WTC11 (cell line): ENCODE results near the gene TMEM38A. TPM values are rescaled to one million over a fixed set of nuclear protein-coding genes. Genes with fewer than 3 reads are reported as not detected.
A peak's percentile ranks its signal among the peaks of the same experiment; 100 is the strongest.

Source experiments
- ATAC-seq: fragments of 200-7000 bp; cut with Tn5 transposase; 2 replicates; pipeline ENCODE4 v1.10.0; 2021; ENCODE audit warnings: mild to moderate bottlenecking, moderate library complexity
- CTCF ChIA-PET: fragments of 300-600 bp; sonication (Branson Sonifier 250); formaldehyde crosslinking; loops from one replicate; lab custom pipeline; 2021; ENCODE audit warnings: antibody characterized with exemption; lab: Charles Lee
- POLR2A ChIA-PET: fragments of 350-600 bp; sonication (Branson Sonifier 250); formaldehyde crosslinking; loops from one replicate; lab custom pipeline; 2021; ENCODE audit warnings: antibody characterized with exemption; lab: Charles Lee
- DNase-seq: peaks from one replicate; pipeline ENCODE4 v3.0.0; 2021; ENCODE audit warnings: low spot score
- H3K27ac Mint-ChIP-seq: 2 replicates; pipeline ENCODE4 v1.8.0; 2021; ENCODE audit warnings: mixed read lengths
- H3K27me3 Mint-ChIP-seq: 2 replicates; pipeline ENCODE4 v1.8.0; 2021; ENCODE audit warnings: low read depth, mild to moderate bottlenecking, moderate library complexity, mixed read lengths
- H3K36me3 Mint-ChIP-seq: 2 replicates; pipeline ENCODE4 v1.8.0; 2021; ENCODE audit warnings: mixed read lengths
- H3K4me1 Mint-ChIP-seq: 2 replicates; pipeline ENCODE4 v1.8.0; 2022; ENCODE audit warnings: mixed read lengths
- H3K4me3 Mint-ChIP-seq: 2 replicates; pipeline ENCODE4 v1.8.0; 2021; ENCODE audit warnings: mild to moderate bottlenecking, moderate library complexity, mixed read lengths
- H3K9me3 Mint-ChIP-seq: 2 replicates; pipeline ENCODE4 v1.8.0; 2021; ENCODE audit warnings: mixed read lengths
- ARID4B ChIP-seq: sonication (generic); formaldehyde crosslinking; IDR thresholded peaks from 2 replicates; pipeline ENCODE4 v1.8.0; 2023; ENCODE audit warnings: missing genetic modification reagents, mild to moderate bottlenecking, borderline replicate concordance
- CDX4 ChIP-seq: fragments of 250-450 bp; sonication (Bioruptor Pico); IDR thresholded peaks from 2 replicates; pipeline ENCODE4 v1.9.0; 2021; ENCODE audit warnings: moderate library complexity, mild to moderate bottlenecking, inconsistent platforms, borderline replicate concordance
- EMX1 ChIP-seq: fragments of 250-450 bp; sonication (Bioruptor Pico); IDR thresholded peaks from 2 replicates; pipeline ENCODE4 v1.8.0; 2021; ENCODE audit warnings: mild to moderate bottlenecking
- ETV6 ChIP-seq: sonication (generic); formaldehyde crosslinking; IDR thresholded peaks from 2 replicates; pipeline ENCODE4 v1.8.1; 2022; ENCODE audit warnings: mild to moderate bottlenecking, missing genetic modification reagents
- HMGXB4 ChIP-seq: sonication (generic); formaldehyde crosslinking; IDR thresholded peaks from 2 replicates; pipeline ENCODE4 v1.8.1; 2023; ENCODE audit warnings: mild to moderate bottlenecking, moderate library complexity, missing genetic modification reagents
- IRF1 ChIP-seq: sonication (generic); formaldehyde crosslinking; IDR thresholded peaks from 2 replicates; pipeline ENCODE4 v1.8.0; 2023; ENCODE audit warnings: missing genetic modification reagents
- IRF2 ChIP-seq: sonication (generic); formaldehyde crosslinking; IDR thresholded peaks from 2 replicates; pipeline ENCODE4 v1.8.0; 2022; ENCODE audit warnings: low read depth, missing genetic modification reagents, borderline replicate concordance
- JUN ChIP-seq: sonication (generic); formaldehyde crosslinking; IDR thresholded peaks from 2 replicates; pipeline ENCODE4 v1.8.0; 2023; ENCODE audit warnings: mild to moderate bottlenecking, missing genetic modification reagents
- NFATC4 ChIP-seq: fragments of 250-450 bp; sonication (Bioruptor Pico); IDR thresholded peaks from 2 replicates; pipeline ENCODE4 v1.9.0; 2021; ENCODE audit warnings: mild to moderate bottlenecking
- NFE2L1 ChIP-seq: sonication (generic); formaldehyde crosslinking; IDR thresholded peaks from 2 replicates; pipeline ENCODE4 v1.8.1; 2023; ENCODE audit warnings: missing genetic modification reagents
- RORB ChIP-seq: fragments of 250-450 bp; sonication (Bioruptor Pico); IDR thresholded peaks from 2 replicates; pipeline ENCODE4 v1.9.0; 2021; ENCODE audit warnings: mild to moderate bottlenecking
- TCF7 ChIP-seq: sonication (generic); formaldehyde crosslinking; IDR thresholded peaks from 2 replicates; pipeline ENCODE4 v1.8.0; 2022; ENCODE audit warnings: mild to moderate bottlenecking, low read depth, missing genetic modification reagents, moderate library complexity
- USF1 ChIP-seq: sonication (generic); formaldehyde crosslinking; IDR thresholded peaks from 2 replicates; pipeline ENCODE4 v1.8.0; 2022; ENCODE audit warnings: mild to moderate bottlenecking, missing genetic modification reagents
- ZBTB43 ChIP-seq: sonication (generic); formaldehyde crosslinking; IDR thresholded peaks from 2 replicates; pipeline ENCODE4 v1.8.1; 2023; ENCODE audit warnings: mild to moderate bottlenecking, missing genetic modification reagents
- ZNF219 ChIP-seq: sonication (generic); formaldehyde crosslinking; IDR thresholded peaks from 2 replicates; pipeline ENCODE4 v1.8.0; 2023; ENCODE audit warnings: missing genetic modification reagents, mild to moderate bottlenecking, borderline replicate concordance
- ZNF263 ChIP-seq: sonication (generic); formaldehyde crosslinking; IDR thresholded peaks from 2 replicates; pipeline ENCODE4 v1.8.1; 2022; ENCODE audit warnings: low read depth, mild to moderate bottlenecking, moderate library complexity, missing genetic modification reagents
- ZNF281 ChIP-seq: sonication (generic); formaldehyde crosslinking; IDR thresholded peaks from 2 replicates; pipeline ENCODE4 v1.8.0; 2023; ENCODE audit warnings: mild to moderate bottlenecking, missing genetic modification reagents
- total RNA-seq: library from RNA; stranded (reverse); gene quantifications from 3 replicates; pipeline ENCODE4 v1.2.3, GENCODE V29; 2021

Gene TMEM38A
- total RNA-seq, 1 experiment from 2014 or later: 9.5 TPM

GRCh38 chr19:16657384-16657783, 3.6 kb upstream of the TMEM38A start (continued):
- TF ChIP-seq TCF7 (CRISPR knock-in tag) (no peak), IRF2 (CRISPR knock-in tag) (no peak), ARID4B (CRISPR knock-in tag) (no peak), ZNF263 (CRISPR knock-in tag) (no peak), IRF1 (CRISPR knock-in tag) (no peak), ETV6 (CRISPR knock-in tag) (no peak)

GRCh38 chr19:16659464-16659831, 1.5 kb upstream of the TMEM38A start:
- CTCF ChIA-PET: no interaction called here
- Mint-ChIP-seq H3K27ac (peak overlapping the region; percentile 53; the same call in 1 of the 2 replicates), H3K9me3 (no peaks in the 10 kb centered on the region), H3K27me3 (no peaks in the 10 kb centered on the region; the same call in 1 of the 2 replicates), H3K4me3 (peak overlapping the region; percentile 98), H3K4me1 (peaks cover 11% of the 10 kb centered on the region), H3K36me3 (peaks cover 40% of the 10 kb centered on the region)
- POLR2A ChIA-PET: no interaction called here
- DNase-seq (no peak), ATAC-seq (no peak)
- no peak for TF ChIP-seq HMGXB4 (CRISPR knock-in tag)
- no peak for TF ChIP-seq ZNF281 (CRISPR knock-in tag)
- no peak for TF ChIP-seq CDX4 (CRISPR knock-in tag)
- no peak for TF ChIP-seq ZNF219 (CRISPR knock-in tag)
- no peak for TF ChIP-seq JUN (CRISPR knock-in tag)
- no peak for TF ChIP-seq RORB (CRISPR knock-in tag)
- TF ChIP-seq NFE2L1: no peak
- TF ChIP-seq ZNF263 (CRISPR knock-in tag): no peak
- TF ChIP-seq USF1: no peak
- no peak for TF ChIP-seq ZBTB43 (CRISPR knock-in tag)
- TF ChIP-seq EMX1 (CRISPR knock-in tag): no peak
- TF ChIP-seq NFATC4 (CRISPR knock-in tag): no peak
